ENCODE results near the gene HSPG2. TPM values are rescaled to one million over a fixed set of nuclear protein-coding genes. Genes with fewer than 3 reads are reported as not detected.

HSPG2 gene
- total RNA-seq, 2 experiments from 2014 or later: 3.2 to 3.8 TPM

Other genes with a start within 250 kb of the HSPG2 start
- 10 to 100 TPM; 71.3 to 74.9 TPM for gene USP48, start 154.2 kb downstream of the HSPG2 start, total RNA-seq
- gene LDLRAD2, start 125.0 kb downstream of the HSPG2 start, total RNA-seq: not detected
- gene CELA3B, start 39.7 kb upstream of the HSPG2 start, total RNA-seq: not detected
- gene CELA3A, start 64.3 kb upstream of the HSPG2 start, total RNA-seq: not detected
- gene CDC42, start 115.4 kb upstream of the HSPG2 start, total RNA-seq: 100 to 1,000 TPM; 365 to 389 TPM
- gene WNT4, start 205.8 kb upstream of the HSPG2 start, total RNA-seq: not detected